Progenitor cell of endocrine pancreas (in vitro differentiated cells): ENCODE measurements around the gene PTPRC. TPM values are rescaled to one million over a fixed set of nuclear protein-coding genes. Genes with fewer than 3 reads are reported as not detected.

Experiments used
- DNase-seq: peaks from one replicate; pipeline ENCODE4 v3.0.0; 2021; ENCODE audit warnings: low spot score; ENCODE audit not compliant: unreplicated experiment
- H3K27ac Mint-ChIP-seq: 2 replicates; pipeline ENCODE4 v1.8.0; 2021; ENCODE audit warnings: mild to moderate bottlenecking, moderate library complexity, mixed read lengths
- H3K27me3 Mint-ChIP-seq: 2 replicates; pipeline ENCODE4 v1.8.0; 2021; ENCODE audit warnings: mixed read lengths
- H3K36me3 Mint-ChIP-seq: 2 replicates; pipeline ENCODE4 v1.8.0; 2022; ENCODE audit warnings: mixed read lengths; ENCODE audit not compliant: insufficient read depth
- H3K4me1 Mint-ChIP-seq: 2 replicates; pipeline ENCODE4 v1.8.0; 2021; ENCODE audit warnings: low read depth, mixed read lengths
- H3K4me3 Mint-ChIP-seq: 2 replicates; pipeline ENCODE4 v1.8.0; 2021; ENCODE audit warnings: low read depth, mild to moderate bottlenecking, moderate library complexity, mixed read lengths
- H3K9me3 Mint-ChIP-seq: 2 replicates; pipeline ENCODE4 v1.8.0; 2021; ENCODE audit warnings: low read depth, mixed read lengths
- CTCF ChIP-seq: fragments of 200-600 bp; sonication (generic); IDR thresholded peaks from one replicate; pipeline ENCODE4 v1.5.0; 2021; ENCODE audit warnings: antibody characterized with exemption, mild to moderate bottlenecking; ENCODE audit not compliant: unreplicated experiment
- long read RNA-seq: library from polyadenylated mRNA; unstranded; transcript quantifications from one replicate; pipeline ENCODE4 v2.0.0, GENCODE V29; 2020
- total RNA-seq: library from RNA; stranded (reverse); gene quantifications from 2 replicates; pipeline ENCODE4 v1.2.1, GENCODE V29; 2021

Gene PTPRC
- total RNA-seq, result not detected in 2 replicates
- long read RNA-seq, result 0 reads

GRCh38 chr1:198638894-198639635 is at the start of gene PTPRC:
Gene PTPRC, plus strand, starts transcription at chr1:198639040. Its CDS starts 229 bp downstream, at chr1:198639269.
- no peaks in the 10 kb centered on the region for H3K27me3 Mint-ChIP-seq
- no peak within 1 kb of the TSS for H3K27ac Mint-ChIP-seq
- H3K9me3 Mint-ChIP-seq, result no peaks in the 10 kb centered on the region
- no peak for DNase-seq
- H3K36me3 Mint-ChIP-seq, result no peaks in the 10 kb centered on the region
- H3K4me3 Mint-ChIP-seq, result no peak within 1 kb of the TSS
- no peaks in the 10 kb centered on the region for H3K4me1 Mint-ChIP-seq
- no peak for TF ChIP-seq CTCF

- H3K36me3 Mint-ChIP-seq, result no peaks in the 10 kb centered on the region
- H3K27ac Mint-ChIP-seq, result no peak overlapping the region
- H3K4me3 Mint-ChIP-seq, result no peak overlapping the region
- H3K27me3 Mint-ChIP-seq, result no peaks in the 10 kb centered on the region
- DNase-seq, result no peak
- no peaks in the 10 kb centered on the region for H3K4me1 Mint-ChIP-seq
- H3K9me3 Mint-ChIP-seq, result peaks cover 9% of the 10 kb centered on the region
- TF ChIP-seq CTCF, result no peak
Measured at GRCh38 chr1:198590454-198590853, 48.4 kb upstream of the PTPRC start.

GRCh38 chr1:198595765-198596164 is 43.1 kb upstream of the PTPRC start:
- H3K4me3 Mint-ChIP-seq, result no peak overlapping the region
- no peak for DNase-seq
- H3K36me3 Mint-ChIP-seq, result no peaks in the 10 kb centered on the region
- no peak overlapping the region for H3K27ac Mint-ChIP-seq
- H3K9me3 Mint-ChIP-seq, result no peaks in the 10 kb centered on the region
- H3K27me3 Mint-ChIP-seq, result no peaks in the 10 kb centered on the region
- H3K4me1 Mint-ChIP-seq, result no peaks in the 10 kb centered on the region
- no peak for TF ChIP-seq CTCF

GRCh38 chr1:198597690-198598430 is 41.0 kb upstream of the PTPRC start:
- no peaks in the 10 kb centered on the region for H3K4me1 Mint-ChIP-seq

More at GRCh38 chr1:198597690-198598430, 41.0 kb upstream of the PTPRC start:
- no peak for DNase-seq
- no peaks in the 10 kb centered on the region for H3K9me3 Mint-ChIP-seq
- no peak overlapping the region for H3K4me3 Mint-ChIP-seq
- no peak for TF ChIP-seq CTCF
- no peaks in the 10 kb centered on the region for H3K36me3 Mint-ChIP-seq
- no peaks in the 10 kb centered on the region for H3K27me3 Mint-ChIP-seq
- no peak overlapping the region for H3K27ac Mint-ChIP-seq
